Trophoblast cell (in vitro differentiated cells and primary cell): ENCODE data around the gene SLC45A2.

ENCODE experiments used
- DNase-seq, 2 donors: peaks; one replicate each; pipeline ENCODE4 v3.0.0-alpha.2; 2016
- H2AFZ ChIP-seq: 2 replicates; pipeline ENCODE4 v1.6.1; 2013; ENCODE audit warnings: low read length, moderate library complexity, mild to moderate bottlenecking; ENCODE audit not compliant: insufficient read depth, poor library complexity
- H2AK5ac ChIP-seq: 2 replicates; pipeline ENCODE4 v1.6.1; 2013; ENCODE audit warnings: mild to moderate bottlenecking, low read length
- H2BK120ac ChIP-seq: 2 replicates; pipeline ENCODE4 v1.6.1; 2013; ENCODE audit warnings: low read length, mild to moderate bottlenecking, moderate library complexity; ENCODE audit not compliant: insufficient read depth, poor library complexity
- H2BK12ac ChIP-seq: 2 replicates; pipeline ENCODE4 v1.6.1; 2013; ENCODE audit warnings: mild to moderate bottlenecking, low read length, moderate library complexity
- H2BK5ac ChIP-seq: 2 replicates; pipeline ENCODE4 v1.6.1; 2013; ENCODE audit warnings: low read length, low read depth, moderate library complexity, mild to moderate bottlenecking; ENCODE audit not compliant: poor library complexity
- H3K14ac ChIP-seq: 2 replicates; pipeline ENCODE4 v1.6.1; 2013; ENCODE audit warnings: mild to moderate bottlenecking, low read length
- H3K18ac ChIP-seq: 2 replicates; pipeline ENCODE4 v1.6.1; 2013; ENCODE audit warnings: mild to moderate bottlenecking, low read length
- H3K23ac ChIP-seq: 2 replicates; pipeline ENCODE4 v1.6.1; 2013; ENCODE audit warnings: low read length
- H3K27ac ChIP-seq: 2 replicates; pipeline ENCODE4 v1.5.1; 2013; ENCODE audit warnings: low read depth, mild to moderate bottlenecking, inconsistent platforms, low read length, moderate library complexity
- H3K27me3 ChIP-seq: 2 replicates; pipeline ENCODE4 v1.6.1; 2013; ENCODE audit warnings: inconsistent platforms, mild to moderate bottlenecking, low read length, moderate library complexity; ENCODE audit not compliant: insufficient read depth
- H3K36me3 ChIP-seq, 2 experiments: 1 replicate in 1 of 2; 2 replicates in 1 of 2; pipeline ENCODE4 v1.6.1; 2013; ENCODE audit warnings: low read length in 2 of 2, mild to moderate bottlenecking in 2 of 2, moderate library complexity in 1 of 2; ENCODE audit not compliant: insufficient read depth in 2 of 2, control insufficient read depth in 1 of 2
- H3K4ac ChIP-seq: 2 replicates; pipeline ENCODE4 v1.6.1; 2013; ENCODE audit warnings: low read depth, mild to moderate bottlenecking, low read length, moderate library complexity
- H3K4me1 ChIP-seq, 2 experiments: 1 replicate in 1 of 2; 2 replicates in 1 of 2; pipeline ENCODE4 v1.6.1; 2013; ENCODE audit warnings: low read length in 2 of 2, mild to moderate bottlenecking in 2 of 2, moderate library complexity in 1 of 2; ENCODE audit not compliant: insufficient read depth in 2 of 2, control insufficient read depth in 1 of 2
- H3K4me2 ChIP-seq: 2 replicates; pipeline ENCODE4 v1.6.1; 2013; ENCODE audit warnings: inconsistent platforms, mild to moderate bottlenecking, low read length, moderate library complexity
- H3K4me3 ChIP-seq: 2 replicates; pipeline ENCODE4 v1.5.1; 2013; ENCODE audit warnings: mild to moderate bottlenecking, low read depth, low read length, inconsistent platforms
- H3K79me1 ChIP-seq: one replicate; pipeline ENCODE4 v1.6.1; 2013; ENCODE audit warnings: low read length
- H3K79me2 ChIP-seq: 2 replicates; pipeline ENCODE4 v1.6.1; 2013; ENCODE audit warnings: low read length, mild to moderate bottlenecking; ENCODE audit not compliant: control insufficient read depth, insufficient read depth, poor library complexity
- H3K9ac ChIP-seq: 2 replicates; pipeline ENCODE4 v1.6.1; 2013; ENCODE audit warnings: mild to moderate bottlenecking, low read length
- H3K9me3 ChIP-seq: 2 replicates; pipeline ENCODE4 v1.6.1; 2013; ENCODE audit warnings: low read depth, mild to moderate bottlenecking, control low read depth, inconsistent platforms, low read length; ENCODE audit not compliant: insufficient read depth
- H4K12ac ChIP-seq: 2 replicates; pipeline ENCODE4 v1.6.1; 2013; ENCODE audit warnings: low read depth, mild to moderate bottlenecking, low read length, moderate library complexity
- H4K8ac ChIP-seq: 2 replicates; pipeline ENCODE4 v1.6.1; 2013; ENCODE audit warnings: low read depth, mild to moderate bottlenecking, low read length, moderate library complexity
- H4K91ac ChIP-seq: one replicate; pipeline ENCODE4 v1.6.1; 2013; ENCODE audit warnings: low read depth, mild to moderate bottlenecking, low read length, moderate library complexity
- WGBS: extraction: QIAGEN DNeasy Blood & Tissue Kit; methylation state at CpG from one replicate; pipeline ENCODE4 v1.1.7; 2013; ENCODE audit warnings: missing lambda C conversion rate; ENCODE audit not compliant: insufficient read length, insufficient coverage; ENCODE audit errors: extremely low coverage; 5-methylcytosine and 5-hydroxymethylcytosine counted together

SLC45A2 gene

DNA sequence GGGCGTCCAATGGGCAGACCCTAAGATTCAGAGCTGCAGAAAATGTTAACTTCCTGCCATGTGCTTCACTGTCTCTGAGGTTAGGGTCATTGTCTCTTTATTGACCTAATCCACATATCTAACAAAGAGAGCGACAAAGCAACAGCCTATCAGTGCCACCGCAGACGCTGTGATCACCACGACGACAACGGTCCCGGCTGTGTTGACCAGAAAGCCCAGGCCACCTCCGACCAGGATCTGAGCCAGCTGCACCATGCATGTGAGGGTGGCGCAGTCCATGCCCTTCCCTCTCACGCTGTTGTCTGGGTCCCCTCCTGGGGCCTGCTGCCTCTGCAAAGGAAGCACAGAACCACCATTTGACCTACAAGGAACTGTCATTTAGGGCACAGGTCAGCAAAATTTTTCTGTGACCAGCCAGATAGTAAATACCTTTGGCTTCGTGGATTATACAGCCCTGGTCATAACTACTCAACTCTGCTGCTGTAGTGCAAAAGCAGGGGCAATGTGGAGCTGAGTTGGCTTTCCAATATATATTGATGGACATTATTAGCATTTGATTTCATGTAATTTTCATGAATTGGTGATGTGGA is 39.9 kb downstream of the SLC45A2 start:
- H3K4ac ChIP-seq, result no peak overlapping the region
- H4K8ac ChIP-seq, result no peak overlapping the region
- no peak overlapping the region for H2AK5ac ChIP-seq
- no peaks in the 10 kb centered on the region for H3K79me1 ChIP-seq
- H4K91ac ChIP-seq, result no peak overlapping the region
- H3K23ac ChIP-seq, result no peak overlapping the region
- H3K18ac ChIP-seq, result no peak overlapping the region
- no CpG with 5 or more reads among the region's 12 CpGs for WGBS
- no peak overlapping the region for H2BK5ac ChIP-seq
- no peak overlapping the region for H3K9ac ChIP-seq
- H3K4me1 ChIP-seq, result no peaks in the 10 kb centered on the region
- H3K27ac ChIP-seq, result no peak overlapping the region
- no peak overlapping the region for H2AFZ ChIP-seq
- no peak overlapping the region for H2BK120ac ChIP-seq
- H3K9me3 ChIP-seq, result peaks cover 2% of the 10 kb centered on the region
- H3K27me3 ChIP-seq, result no peaks in the 10 kb centered on the region
- H4K12ac ChIP-seq, result no peak overlapping the region
- no peak overlapping the region for H3K14ac ChIP-seq
- no peak overlapping the region for H3K4me2 ChIP-seq
- no peaks in the 10 kb centered on the region for H3K79me2 ChIP-seq
- no peak for DNase-seq
- no peaks in the 10 kb centered on the region for H3K36me3 ChIP-seq
- no peak overlapping the region for H2BK12ac ChIP-seq
- H3K4me3 ChIP-seq, result peak overlapping the region; percentile 25

DNA sequence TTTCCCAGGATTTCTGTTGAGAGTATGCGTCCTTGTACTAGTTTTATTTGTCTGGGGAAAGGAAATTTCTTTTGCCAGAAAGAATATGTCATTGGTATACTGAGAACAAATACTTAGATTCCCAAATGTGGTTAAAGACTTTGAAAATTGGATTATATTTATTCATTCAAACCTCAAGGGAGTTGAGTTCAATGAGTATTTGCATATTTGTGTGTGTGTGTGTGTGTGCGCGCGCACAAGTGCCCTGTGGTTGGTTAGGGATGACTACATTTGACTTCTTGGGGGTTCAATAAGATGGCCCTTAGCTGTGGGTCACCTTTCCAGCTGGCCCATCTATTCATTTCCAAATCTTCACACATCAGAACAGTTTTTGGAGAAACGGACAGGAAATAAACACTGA is 43.4 kb downstream of the SLC45A2 start:
- no peak overlapping the region for H4K12ac ChIP-seq
- no peak overlapping the region for H2AK5ac ChIP-seq
- no peaks in the 10 kb centered on the region for H3K79me2 ChIP-seq
- H3K79me1 ChIP-seq, result no peaks in the 10 kb centered on the region
- H3K23ac ChIP-seq, result no peak overlapping the region
- no peak overlapping the region for H3K4ac ChIP-seq
- no peak overlapping the region for H2AFZ ChIP-seq
- no peak overlapping the region for H4K91ac ChIP-seq
- H3K9ac ChIP-seq, result no peak overlapping the region
- H2BK12ac ChIP-seq, result no peak overlapping the region
- no peak overlapping the region for H3K4me3 ChIP-seq
- no peaks in the 10 kb centered on the region for H3K36me3 ChIP-seq
- peaks cover 5% of the 10 kb centered on the region for H3K9me3 ChIP-seq
- no peak overlapping the region for H3K14ac ChIP-seq
- no peak overlapping the region for H2BK120ac ChIP-seq
- H3K27me3 ChIP-seq, result no peaks in the 10 kb centered on the region
- no peak overlapping the region for H3K4me2 ChIP-seq
- no peak for DNase-seq
- peaks cover 3% of the 10 kb centered on the region in 2 experiments for H3K4me1 ChIP-seq
- WGBS, result no CpG with 5 or more reads among the region's 5 CpGs
- H3K18ac ChIP-seq, result no peak overlapping the region
- H4K8ac ChIP-seq, result no peak overlapping the region
- no peak overlapping the region for H3K27ac ChIP-seq
- H2BK5ac ChIP-seq, result no peak overlapping the region

DNA sequence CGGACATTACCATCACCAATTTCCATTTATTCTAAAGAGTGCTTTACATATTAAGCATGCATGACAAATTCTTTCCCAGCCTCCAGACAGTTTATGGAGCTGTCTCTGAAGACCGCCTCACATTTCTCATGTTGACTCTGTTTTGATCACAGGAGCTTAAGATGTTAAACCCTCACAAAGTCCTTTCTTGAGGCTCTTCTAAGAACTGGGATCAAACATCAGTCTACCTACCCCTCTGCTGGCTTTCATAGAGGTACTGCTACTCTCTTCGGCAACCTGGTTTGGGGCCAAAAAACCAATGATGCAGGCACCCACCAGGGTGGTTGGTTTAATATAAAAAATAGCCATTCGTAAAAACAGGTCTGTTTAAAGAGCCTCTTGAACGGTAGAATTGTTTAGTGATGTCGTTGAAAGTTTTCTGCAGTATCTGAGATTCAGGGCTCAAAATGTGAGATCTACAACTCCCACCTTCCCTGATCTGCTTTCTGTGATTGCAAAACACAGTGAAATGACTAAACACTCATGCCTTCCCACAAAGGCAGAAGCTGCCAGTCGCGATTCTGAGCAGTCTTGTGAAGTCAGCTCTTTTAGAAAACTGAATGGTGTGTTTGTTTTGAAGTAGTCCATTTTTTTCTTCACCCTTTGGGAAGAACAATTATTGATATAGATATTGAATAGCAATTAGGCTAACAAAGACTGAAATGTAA is 44.8 kb downstream of the SLC45A2 start:
- Histone ChIP-seq H3K79me2 (no peaks in the 10 kb centered on the region), H3K4me3 (no peak overlapping the region), H3K9me3 (peaks cover 5% of the 10 kb centered on the region), H4K12ac (no peak overlapping the region), H3K23ac (no peak overlapping the region), H3K4ac (no peak overlapping the region), H3K4me2 (no peak overlapping the region), H2AFZ (no peak overlapping the region), H2BK12ac (no peak overlapping the region), H2BK5ac (no peak overlapping the region), H4K8ac (no peak overlapping the region), H3K4me1 (peaks cover 4% of the 10 kb centered on the region in 2 experiments), H3K27ac (no peak overlapping the region), H4K91ac (no peak overlapping the region), H3K27me3 (no peaks in the 10 kb centered on the region), H3K18ac (no peak overlapping the region), H3K79me1 (no peaks in the 10 kb centered on the region), H2AK5ac (no peak overlapping the region), H3K36me3 (no peaks in the 10 kb centered on the region), H3K9ac (no peak overlapping the region), H2BK120ac (no peak overlapping the region), H3K14ac (no peak overlapping the region)
- WGBS, result no CpG with 5 or more reads among the region's 8 CpGs
- no peak for DNase-seq

- Histone ChIP-seq H3K4me3 (no peak overlapping the region), H4K91ac (no peak overlapping the region), H3K23ac (no peak overlapping the region), H4K12ac (no peak overlapping the region), H2BK5ac (no peak overlapping the region), H3K9me3 (peaks cover 3% of the 10 kb centered on the region), H3K4me2 (no peak overlapping the region), H3K27me3 (no peaks in the 10 kb centered on the region), H3K4me1 (peaks cover 4% of the 10 kb centered on the region in 2 experiments), H3K18ac (no peak overlapping the region), H4K8ac (no peak overlapping the region), H3K4ac (no peak overlapping the region), H3K9ac (no peak overlapping the region), H2BK120ac (no peak overlapping the region), H3K36me3 (no peaks in the 10 kb centered on the region), H3K79me2 (no peaks in the 10 kb centered on the region), H3K79me1 (no peaks in the 10 kb centered on the region), H2AK5ac (no peak overlapping the region), H3K14ac (no peak overlapping the region), H2BK12ac (no peak overlapping the region), H2AFZ (no peak overlapping the region), H3K27ac (no peak overlapping the region)
- no peak for DNase-seq
- WGBS, result no CpG with 5 or more reads among the region's 15 CpGs
Observed at GRCh38 chr5:33938881-33939280, 45.6 kb downstream of the SLC45A2 start.
